CD4-positive, alpha-beta T cell treated with Interferon alpha-2 for 1 hour (primary cell): ENCODE data around the gene TPX2.

Source experiments
- DNase-seq, 2 donors: peaks; one replicate each; pipeline ENCODE4 v3.0.0-alpha.2; 2020 to 2022

TPX2 gene

DNA sequence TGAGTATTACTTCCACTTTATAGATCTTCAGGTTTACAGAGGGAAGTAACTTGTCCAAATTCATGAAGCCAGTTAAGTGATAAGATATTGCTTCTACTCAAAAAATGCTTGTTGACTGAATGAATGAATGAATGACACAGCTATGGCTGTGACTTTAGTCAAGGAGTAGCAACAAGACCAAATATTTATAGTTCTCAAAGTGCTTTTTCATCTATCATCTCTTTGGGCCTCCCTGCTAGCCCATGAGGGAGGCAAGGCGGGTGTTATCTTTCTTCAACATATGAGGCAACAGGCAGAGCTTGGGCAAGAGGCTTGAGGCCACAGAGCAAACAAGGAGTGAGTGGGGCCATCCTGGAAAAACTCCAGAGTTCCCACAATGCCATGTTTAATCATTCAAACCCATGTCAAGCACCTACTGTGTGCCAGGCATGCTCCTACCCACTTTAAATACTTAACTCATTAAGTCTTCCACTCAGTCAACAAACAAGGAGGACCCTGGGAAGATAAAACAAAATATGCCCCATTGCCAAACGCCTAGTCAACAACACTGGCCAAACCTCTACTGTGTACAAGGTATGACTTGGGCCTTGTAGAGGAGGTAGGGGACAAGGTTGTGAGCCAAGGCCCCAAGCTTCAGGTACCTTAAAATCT, 32.4 kb upstream of the TPX2 start:
- no peak for DNase-seq

DNA sequence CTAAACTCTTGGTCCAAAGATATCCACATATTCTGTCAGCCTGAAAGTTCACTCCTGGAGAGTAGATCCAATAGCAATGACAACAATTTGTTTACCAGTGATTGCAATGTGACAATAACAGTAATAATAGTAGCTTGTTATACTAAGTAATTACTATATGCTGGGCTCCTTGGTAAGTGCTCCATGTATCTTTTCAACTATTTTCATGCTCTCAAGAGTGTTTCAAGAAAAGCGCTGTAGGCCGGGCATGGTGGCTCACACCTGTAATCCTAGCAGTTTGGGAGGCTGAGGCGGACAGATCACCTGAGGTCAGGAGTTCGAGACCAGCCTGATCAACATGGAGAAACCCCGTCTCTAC, 31.9 kb upstream of the TPX2 start:
- DNase-seq: no peak

DNA sequence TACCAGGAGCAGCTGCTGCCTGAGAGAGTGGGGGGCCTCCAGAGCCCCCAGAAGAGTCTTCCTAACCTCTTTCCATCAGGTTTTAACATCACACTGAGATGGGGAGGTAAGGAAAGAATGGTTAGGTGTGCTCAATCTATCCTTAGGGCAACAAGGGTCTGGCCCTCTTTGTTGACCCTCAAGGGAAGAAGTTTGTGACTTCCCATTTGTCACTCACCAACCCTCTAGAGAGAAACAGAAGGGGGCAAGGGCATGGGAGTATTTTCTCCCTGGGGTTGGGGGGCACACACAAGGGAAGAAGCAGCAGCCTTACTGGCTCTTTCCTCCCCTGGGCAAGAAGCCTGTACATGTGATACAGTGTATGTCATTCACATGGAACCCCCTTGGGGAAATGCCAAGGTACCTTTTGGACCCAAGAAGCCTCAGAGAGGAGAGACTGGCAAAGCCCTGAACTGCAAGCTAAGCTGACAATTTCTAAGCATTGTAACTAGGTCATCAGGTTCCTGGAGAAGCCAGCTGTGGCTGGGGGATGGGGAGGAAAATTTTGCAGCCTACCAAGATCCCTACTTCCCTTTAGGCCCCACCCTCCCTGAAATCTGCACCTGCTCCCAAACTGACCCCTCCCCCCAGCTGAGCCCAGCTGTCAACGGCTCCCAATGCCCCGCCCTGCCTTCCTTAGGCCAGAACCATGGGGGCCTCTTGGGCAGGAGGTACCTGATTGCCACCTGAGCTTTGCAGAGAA, 30.9 kb upstream of the TPX2 start:
- no peak for DNase-seq

DNA sequence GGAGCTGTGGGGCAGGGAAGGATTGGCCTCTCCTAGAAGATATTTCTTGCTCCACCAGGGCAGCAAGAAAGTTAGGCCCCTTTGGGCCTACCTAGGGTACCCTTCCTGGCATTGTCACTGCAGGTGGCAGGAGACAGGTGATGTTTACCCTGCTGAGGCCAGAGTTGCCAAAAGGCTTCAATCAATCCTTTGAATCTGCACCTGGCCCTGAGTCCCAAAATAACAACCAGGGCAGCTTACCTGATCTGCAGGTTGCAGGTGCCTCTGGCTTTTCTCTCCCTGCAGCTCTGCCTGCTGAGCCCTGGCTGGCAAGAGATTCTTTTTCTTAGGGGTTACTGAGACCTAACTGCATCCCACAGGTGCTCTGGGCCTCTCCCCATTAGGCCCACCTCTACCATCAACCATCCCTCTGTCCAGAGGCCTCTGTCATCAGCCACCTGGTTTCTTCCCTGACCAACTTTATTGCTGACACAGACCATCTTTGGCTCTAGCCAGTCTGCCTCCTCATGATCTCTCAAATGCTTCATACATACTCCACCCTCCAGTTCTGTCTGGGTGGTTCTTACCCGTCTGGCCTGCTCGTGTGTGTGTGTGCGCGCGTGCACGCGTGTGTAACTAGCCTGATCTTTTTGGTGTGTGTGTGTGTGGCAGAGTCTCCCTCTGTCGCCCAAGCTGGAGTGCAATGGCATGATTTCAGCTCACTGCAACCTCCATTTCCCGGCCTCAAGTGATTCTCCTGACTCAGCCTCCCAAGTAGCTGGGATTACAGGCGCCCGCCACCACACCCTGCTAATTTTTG, 30.2 kb upstream of the TPX2 start:
- no peak for DNase-seq

DNA sequence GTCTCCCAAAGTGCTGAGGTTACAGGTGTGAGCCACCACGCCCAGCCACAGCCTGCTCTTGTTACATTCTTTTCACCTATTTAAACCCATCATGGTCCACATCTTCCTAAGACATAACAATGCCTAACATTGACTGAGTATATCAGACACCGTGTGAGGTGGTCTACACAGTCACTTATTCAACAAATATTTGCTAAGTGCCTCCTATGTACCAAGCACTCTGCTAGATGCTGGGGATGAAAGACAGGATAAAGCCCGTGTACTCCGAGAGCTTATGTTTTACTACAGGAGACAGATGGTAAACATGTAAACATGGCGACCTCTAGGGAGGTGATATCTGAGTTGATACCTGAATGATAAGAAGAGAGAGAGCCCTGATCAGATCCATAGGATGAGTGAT, 29.2 kb upstream of the TPX2 start:
- no peak for DNase-seq

DNA sequence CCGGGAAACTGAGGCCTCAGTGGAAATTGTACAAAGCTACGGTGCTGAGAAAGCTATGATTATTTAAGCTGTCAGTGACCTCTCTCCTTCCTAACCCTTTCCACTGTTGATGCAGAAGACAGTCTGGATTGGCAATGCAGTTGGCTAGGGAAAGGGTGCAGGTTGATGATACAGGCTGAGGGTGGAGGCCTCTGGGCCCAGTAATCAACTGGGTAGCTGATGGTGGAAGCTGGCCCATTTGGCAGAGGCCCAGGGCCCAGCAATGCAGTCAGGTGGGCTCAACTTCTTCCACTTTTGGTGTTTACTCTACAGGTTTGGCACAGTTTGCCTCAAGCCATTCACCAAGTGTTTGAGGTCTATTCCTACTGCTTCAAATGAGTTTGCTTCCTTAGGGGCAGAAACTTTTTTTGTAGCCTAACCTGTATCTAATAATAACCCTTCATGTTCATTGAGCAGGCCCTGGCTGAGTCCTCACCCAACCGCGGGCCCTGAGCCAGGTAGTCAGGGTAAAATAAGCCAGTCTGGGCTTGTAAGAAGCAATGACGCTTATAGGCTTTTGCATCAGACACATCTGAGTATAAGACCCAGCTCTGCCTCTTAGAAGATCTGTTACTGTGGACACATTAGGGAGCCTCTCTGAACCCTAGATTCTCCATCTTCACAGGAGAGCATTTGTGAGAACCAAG, 28.5 kb upstream of the TPX2 start:
- no peak for DNase-seq

DNA sequence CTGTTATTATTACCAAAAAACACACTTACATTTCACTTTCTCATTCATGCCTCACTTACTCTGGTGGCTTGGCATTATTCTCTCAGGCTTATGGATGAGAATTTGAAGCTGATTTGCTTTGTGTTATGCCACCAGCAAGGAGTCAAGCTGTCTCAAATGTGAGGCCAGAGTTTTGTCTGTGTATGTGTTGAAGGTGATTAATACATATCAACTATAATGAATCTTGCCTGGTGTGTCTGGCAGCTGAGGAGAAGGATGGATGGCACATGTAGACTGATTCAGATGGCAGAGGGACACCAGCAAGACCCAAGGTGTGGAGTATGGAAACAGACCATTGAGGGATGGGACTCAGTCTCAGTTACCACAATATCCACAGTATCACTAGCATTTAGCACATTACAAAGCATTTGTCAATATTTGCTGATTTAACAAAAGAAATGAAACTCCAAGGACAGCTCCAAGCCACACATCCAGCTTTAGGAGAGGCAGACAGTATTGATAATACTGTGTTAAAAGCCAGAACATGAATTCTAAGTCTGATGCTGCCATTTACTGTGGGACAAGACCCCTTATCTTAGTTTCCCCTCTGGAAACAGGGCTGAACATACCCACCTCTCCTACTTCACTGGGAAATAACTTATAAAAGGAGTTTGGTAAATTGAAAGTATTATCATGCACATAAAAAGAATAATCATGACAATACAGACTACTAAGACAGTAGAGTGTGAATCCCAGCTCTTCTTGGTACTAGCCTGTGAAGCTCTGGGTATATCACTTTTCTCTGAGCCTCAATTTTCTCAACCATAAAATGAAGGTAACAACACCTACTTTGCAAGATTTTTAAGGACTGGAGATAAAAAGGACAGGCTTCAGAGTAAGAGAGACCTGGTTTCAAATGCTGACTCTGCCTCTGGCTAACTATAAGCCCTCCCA, 27.6 kb upstream of the TPX2 start:
- DNase-seq: no peak

DNA sequence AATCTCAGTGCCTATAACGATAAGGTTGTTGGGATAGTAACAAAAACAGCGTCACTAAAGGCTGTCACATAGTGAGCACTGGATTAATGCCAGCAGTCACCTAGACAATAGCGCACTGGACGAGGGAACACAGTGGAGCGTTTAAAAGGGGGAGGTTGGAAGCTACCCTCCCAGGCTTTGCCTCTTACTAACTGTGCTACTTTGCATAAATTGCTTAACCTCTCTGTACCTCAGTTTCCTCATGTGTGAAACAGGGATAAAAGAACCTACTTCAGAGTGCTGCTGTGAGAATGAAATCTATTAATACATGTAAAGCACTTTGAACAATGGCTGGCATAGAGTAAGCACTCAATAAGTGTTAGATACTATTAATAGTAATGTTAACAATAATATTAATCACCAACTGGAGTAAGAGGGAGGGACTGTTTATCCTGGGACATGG, 27.0 kb upstream of the TPX2 start:
- no peak for DNase-seq

DNA sequence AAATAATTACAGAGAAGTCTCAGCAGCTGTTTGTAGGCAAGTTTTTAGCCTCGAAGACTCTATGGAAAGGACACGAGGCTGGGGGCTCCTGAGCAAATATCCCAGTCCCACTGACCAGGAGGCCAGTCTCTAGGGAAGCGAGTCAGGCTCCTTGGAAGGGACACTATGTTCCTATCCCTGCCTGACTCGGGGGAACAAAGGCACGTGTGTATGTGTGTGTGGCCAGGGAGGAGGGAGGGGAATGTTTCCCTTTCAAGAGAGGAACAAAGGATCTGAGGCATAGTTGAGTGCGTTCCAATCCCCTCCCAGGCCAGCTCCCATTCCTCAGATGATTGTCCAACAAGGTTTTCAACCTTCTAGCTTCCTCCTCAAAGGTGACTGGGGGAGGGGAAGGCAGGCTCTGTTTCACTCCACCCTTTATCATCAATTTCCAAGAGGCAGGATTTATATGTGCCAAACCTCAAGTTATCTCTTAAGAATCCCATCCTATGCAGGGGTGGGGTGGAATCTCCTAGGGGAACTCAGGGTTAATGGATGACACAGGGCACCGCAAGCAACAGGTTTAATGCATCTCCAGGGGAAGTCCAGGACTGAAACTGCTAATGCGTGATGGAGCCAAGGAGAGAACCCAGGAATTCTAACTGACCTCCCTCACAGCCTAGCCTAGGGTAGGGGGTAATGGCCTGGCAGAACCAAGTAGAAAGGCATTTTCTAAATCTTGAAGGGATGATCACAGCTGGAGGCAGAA, 26.4 kb upstream of the TPX2 start:
- DNase-seq: no peak

DNA sequence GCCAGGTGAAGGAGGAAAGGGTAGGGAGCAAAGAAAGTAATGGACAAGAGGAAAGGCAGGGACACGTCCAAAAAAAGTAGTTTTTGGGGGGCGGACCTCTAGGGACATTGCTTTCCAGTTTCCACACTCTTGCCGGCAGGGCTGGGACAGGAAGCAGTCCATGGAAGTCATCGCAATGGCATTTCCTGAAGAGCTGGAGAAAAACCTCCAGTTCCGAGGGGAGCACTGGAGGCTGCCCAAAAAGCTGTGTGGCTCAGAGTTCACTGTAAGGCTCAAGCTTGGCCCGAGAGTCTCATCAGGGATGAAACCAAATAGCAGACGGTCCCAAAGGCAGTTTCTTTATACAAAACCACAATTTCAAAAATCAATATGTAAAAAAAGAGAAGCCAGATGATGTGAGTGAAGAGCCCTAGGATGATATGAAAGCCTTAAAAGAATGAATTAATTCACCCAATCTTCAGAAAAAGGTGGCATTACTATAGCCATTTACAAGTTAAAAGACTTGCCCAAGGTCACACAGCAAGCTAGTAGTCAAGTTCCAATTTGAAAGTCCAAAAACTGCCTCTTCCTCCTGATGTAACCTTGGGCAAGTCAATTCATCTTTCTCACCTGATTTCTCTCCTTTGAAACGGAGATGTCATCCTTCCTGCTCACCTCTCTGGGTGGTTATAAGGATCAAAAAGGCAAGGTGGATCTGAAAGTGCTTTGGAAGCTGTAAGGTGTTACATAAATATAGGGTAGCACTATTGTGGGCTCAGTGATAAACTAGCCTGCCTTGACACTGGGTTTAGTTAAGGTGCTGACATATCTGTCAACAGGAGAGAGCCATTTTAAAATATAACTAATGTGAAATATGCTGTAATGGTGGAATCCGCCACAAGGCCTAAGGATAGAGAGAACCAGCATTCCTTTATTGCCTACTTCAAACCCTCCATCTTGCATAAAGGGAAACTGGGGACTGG, 25.5 kb upstream of the TPX2 start:
- DNase-seq: no peak

DNA sequence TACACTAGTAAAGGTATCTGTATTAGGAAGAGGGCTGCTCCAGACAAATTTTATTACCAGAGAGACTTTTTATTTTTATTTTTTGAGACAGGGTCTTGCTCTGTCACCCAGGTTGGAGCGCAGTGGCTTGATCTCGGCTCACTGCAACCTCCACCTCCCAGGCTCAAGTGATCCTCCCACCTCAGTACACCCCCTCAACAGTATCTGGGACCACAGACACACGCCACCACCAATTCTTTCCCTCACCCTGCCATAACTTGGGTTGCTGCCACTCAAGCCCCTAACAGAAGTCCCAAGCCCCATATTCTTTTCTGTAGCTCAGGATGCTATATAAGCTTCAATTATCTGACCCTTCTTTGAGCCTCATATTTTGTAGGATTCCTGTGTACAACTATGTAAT, 23.3 kb upstream of the TPX2 start:
- DNase-seq: no peak

DNA sequence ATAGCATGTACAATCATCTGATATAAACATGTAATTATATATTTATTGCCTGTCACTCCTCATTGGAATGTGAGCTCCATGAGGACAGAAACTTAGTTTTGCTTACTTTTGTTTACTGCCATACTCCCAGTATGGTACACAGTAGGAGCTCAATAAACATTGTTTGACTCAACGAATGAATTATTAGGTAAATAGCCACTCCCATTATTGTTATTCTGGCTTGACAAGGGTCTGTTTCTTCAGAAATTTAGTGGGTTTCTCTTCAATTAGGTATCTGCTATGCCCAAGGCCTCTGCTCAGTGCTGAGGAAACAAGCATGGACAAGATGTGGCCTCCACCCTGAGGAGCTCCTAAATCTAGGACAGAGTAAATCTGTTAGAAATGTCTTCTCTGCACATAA, 22.7 kb upstream of the TPX2 start:
- DNase-seq: no peak

DNA sequence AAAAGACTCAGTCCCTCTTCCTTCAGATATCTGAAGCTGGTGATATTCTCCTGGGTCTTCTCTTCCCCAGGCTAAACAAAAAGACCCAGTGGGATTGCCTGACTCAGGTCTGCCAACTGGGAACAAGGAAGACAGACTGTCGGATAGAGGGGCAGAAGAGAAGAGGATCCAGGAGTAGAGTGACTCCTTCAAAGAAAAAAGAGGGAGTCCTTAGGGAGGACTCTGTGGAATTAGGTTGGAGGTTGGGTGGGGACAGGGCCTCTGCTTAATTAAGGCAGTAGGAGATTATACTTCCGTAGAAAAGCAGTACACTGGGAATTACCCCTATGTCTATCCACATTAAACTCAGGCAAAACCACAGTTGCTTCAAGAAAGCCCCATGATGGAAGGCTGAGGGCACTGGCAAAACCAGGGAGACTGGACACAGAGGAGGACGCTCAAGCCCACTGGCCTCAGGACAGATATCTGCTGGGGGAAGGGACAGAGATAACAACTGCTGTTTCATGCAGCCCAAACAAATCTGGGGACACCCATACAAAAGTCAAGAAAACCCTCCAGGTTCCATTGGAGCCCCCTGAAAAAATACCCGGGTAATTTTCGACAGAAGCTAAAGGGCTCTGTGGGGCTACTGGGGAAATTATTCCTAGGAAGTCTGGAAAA, 22.1 kb upstream of the TPX2 start:
- no peak for DNase-seq

DNA sequence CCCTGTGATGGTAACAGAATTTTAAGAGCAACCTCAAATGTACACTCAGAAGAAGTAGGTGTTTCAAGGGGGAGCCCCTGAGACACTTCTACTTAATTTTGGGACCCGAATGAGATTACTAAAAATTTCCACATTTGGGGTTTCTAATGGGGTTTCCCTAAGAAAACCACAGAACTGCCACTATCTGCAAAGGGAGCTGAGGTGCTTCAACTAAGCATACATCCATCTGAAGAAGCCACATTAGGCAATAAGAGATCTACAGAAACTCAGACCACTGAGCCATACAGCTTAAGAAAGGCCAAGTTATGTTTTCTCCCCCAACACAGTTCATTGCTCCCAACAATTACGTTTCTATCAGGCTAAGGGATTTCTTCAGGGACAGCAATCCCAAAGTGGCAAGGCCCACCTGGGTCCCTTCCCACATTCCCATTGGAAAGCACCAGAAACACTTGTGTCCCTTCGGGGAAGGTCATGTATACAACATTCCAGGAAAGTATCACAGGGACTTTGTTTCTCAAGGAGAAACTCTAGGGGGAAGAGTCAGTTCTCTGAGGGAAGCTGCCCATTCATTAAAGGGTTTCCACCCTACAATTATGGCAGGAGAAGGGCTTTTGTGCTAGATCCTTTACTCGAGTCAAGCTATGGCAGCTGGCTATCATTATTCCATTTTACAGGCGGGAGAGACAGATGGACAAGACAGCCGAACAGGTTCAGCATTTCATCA, 21.4 kb upstream of the TPX2 start:
- peak in 1 of 2 donors; percentile 70 for DNase-seq

DNA sequence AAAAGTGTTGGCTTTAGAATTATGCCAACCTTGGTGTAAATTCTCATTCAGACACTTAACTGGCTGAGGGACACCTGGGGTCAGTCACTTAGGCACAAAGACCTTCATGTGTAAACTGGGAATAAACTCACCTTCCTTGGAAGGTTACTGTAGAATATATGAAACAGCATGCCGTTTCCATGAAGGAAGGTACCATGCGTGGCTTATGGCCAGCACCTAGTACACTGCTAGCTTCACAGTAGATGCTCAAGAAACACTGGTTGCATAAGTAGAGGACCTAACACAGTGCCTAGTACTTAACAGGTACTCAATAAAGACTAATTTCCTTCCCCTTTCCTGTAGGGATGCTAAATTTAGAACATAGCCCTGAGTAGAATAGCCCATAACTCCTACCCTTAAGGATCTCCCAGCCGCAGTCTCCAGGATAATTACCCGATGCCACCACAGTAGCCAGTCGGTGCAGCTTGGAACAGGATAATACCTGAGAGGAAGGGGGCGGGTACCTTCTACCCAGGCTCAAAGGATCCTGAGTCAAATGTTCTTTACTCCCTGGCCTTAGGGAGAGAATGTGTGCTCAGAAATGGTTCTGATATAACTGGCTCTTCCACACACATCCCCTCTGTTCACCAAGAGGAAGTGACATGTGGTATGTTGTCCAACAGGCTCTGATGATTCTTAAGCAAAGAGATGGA, 20.0 kb upstream of the TPX2 start:
- no peak for DNase-seq

DNA sequence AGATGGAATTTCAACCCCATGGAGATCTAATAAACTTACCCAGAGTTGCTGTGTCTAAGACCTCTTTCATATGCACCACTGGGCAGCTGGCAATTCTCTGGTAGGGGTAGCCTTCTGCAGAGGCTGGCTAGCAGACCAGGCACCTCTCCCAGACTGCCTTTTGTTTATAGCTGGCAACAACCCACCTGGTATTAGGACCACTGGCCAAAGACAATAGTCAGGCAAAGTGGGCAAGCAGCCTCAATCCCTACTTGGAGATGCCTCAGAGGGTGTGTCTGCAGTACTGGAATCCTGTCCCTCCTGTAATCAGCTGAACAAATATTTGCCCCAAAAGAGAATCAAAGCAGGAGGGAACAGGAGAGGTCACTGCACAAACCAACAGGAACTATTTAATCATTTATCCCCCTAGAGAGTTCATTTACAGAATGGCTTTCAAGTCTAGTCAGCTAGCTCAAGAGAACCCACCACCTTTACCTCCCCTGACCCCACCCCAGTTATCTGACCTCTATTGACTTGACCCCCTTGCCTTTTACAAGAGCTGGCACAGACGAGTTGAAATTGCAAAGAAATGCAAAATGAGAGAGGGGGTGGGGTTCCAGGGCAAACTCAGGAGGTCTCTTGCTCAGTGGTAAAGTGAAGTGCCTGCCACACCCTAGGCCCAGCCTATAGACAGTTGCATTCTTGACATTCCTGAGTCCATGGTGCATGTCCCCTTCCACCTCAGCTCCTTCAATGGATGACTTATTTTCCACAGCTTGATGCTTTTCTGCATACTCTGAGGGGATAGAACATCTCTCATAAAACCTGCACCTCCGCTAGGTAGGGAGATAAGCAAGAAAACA, 19.2 kb upstream of the TPX2 start:
- no peak for DNase-seq
